HG03025 (cell line): ENCODE measurements around the gene TFAP2E.

Source experiments
- ATAC-seq: cut with Tn5 transposase; IDR thresholded peaks from one replicate; pipeline ENCODE4 v1.9.1; 2021; ENCODE audit warnings: mild to moderate bottlenecking, moderate library complexity; ENCODE audit not compliant: unreplicated experiment, low FRiP score

TFAP2E gene

DNA sequence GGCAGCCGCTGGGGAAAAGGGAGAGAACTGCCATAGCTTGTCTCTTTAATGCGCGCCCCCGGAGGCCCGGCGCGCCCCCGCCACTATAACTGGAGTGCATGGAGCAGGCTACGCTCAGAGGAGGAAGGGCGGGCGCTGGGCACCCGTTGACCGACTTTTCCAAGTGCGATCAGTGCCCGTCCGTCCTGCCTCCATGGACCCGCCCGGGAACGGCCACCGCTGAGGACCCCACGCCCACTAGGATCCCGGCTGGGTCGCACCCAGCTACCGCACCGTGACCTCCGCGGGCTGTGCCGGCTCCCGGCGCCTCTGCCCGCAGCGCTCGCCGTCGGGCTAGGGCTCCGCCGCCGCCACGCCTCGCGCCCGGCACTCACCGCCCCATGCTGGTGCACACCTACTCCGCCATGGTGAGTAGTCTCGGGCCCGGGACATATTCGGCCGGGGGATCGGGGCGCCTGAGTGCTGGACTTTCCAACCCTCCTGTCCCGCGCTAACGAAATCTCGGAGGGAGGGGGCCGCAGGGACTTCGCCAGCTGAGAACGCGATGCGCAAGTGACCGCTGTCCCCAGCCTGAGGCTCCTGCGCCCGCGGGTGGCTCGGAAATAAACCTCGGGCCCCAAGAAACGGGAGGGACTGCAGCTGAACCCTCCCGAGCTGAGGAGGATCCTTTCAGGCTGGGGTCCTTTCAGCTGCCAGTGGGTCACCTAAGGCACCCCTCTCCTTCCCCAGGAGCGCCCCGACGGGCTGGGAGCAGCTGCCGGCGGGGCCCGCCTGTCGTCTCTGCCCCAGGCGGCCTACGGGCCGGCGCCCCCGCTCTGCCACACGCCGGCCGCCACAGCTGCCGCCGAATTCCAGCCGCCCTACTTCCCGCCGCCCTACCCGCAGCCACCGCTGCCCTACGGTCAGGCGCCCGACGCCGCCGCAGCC, at the start of gene TFAP2E:
Gene TFAP2E (plus strand): TSS at position 117 of the 927 bp plus-strand sequence. CDS start 264 bp downstream, at position 381.
- no peak for ATAC-seq

DNA sequence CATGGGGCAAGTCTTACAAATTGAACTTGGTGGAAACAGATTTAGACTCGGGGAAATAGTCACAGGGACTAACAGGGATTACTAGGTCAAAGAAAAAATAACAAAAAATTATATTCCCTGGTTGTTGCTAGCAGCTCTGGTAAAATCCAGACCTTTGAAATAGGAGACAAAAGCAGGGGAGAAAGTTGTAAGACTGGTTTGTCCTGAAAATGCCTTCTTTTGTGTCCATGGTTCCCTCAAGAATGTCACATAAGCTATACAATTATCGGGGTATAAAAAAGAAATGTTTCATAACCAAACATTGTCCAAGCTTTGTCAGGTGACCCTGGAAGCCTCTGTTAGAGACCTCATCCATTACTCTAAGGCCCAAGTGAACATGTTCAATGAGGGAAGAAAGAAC, 49.0 kb upstream of the TFAP2E start:
- no peak for ATAC-seq

DNA sequence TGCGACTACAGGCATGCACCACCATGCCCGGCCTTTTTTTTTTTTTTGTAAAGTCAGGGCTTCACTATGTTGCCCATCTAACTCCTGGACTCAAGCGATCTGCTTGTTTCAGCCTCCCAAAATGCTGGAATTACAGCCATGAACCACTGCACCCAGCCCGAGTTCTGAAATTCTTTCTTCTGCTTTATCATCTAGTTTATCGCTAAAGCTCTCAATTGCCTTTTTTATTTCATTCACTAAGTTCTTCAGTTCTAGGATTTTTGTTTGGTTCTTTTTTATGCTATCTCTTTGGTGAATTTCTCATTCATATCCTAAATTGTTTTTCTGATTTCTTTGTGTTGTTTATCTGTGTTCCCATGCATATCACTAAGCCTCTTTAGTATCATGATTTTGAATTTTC, 42.9 kb upstream of the TFAP2E start:
- no peak for ATAC-seq

- no peak for ATAC-seq
Observed at GRCh38 chr1:35530946-35531345, 42.2 kb upstream of the TFAP2E start.

GRCh38 chr1:35531368-35531767, 41.7 kb upstream of the TFAP2E start:
- no peak for ATAC-seq

GRCh38 chr1:35532497-35533223, 40.5 kb upstream of the TFAP2E start:
- ATAC-seq: no peak

DNA sequence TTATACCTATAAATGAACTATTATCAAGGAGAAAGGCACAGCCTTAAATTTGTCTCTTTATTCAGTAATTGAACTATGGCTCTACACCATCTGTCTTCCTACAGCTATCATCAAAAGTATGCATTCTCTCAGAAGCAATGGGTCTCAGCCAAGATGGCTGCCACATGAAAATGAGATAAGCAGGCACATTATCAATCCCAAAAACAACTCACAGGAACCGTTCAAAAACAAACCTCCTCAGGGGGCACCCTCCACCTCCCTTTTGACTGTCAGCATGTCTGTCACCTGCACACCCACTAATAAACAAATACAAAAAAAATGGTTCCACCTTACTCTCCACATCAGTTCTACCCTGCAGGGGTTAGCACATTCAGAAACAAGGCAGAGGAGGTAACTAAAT, 39.5 kb upstream of the TFAP2E start:
- no peak for ATAC-seq

DNA sequence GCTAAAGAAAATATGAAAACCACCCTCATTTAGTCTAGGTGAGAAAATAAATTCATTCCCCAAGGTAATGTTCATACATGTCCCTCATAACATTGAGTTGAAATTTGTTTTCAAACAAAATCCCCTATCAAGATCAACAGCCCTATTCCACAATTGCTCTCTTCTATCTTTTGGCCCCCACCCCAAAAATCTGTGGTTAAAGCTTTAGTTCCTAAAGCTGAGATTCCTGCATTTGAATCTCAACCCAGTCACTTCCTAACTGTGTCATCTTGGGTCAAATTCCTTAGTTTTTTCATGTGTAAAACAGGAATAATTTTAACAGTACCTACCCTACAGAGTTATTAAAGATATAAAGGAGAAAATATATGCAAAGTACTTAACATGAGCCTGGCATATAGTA, 37.9 kb upstream of the TFAP2E start:
- no peak for ATAC-seq

DNA sequence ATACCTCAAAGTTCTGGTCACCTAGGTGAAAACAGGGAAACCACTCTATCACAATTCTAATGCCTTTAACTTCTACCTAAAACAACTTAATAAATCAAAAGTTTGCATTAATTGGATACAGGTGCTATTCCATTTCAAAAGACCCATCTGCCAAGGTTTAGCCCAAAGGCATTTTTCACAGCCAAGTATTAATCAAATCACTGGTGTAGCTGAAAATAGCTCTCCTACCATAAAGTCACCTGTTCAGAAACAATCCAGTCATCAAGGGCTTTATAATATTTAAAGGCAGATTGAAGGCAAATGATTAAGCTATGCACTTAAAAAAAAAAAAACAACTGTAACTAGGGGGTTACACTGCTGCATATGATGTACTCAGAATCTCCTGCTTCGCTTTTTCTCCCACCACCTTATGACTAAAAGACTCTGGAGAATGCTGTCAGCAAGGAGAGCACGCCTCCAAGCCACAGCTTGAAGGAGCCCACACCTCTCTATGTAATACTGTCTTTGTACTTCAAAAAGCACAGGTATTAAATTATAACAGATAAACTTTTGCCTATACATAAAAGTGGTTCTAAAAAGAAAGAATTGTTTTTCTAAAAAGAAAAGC, 36.5 kb upstream of the TFAP2E start:
- ATAC-seq: no peak

- no peak for ATAC-seq
Observed at GRCh38 chr1:35537806-35538205, 35.3 kb upstream of the TFAP2E start.

DNA sequence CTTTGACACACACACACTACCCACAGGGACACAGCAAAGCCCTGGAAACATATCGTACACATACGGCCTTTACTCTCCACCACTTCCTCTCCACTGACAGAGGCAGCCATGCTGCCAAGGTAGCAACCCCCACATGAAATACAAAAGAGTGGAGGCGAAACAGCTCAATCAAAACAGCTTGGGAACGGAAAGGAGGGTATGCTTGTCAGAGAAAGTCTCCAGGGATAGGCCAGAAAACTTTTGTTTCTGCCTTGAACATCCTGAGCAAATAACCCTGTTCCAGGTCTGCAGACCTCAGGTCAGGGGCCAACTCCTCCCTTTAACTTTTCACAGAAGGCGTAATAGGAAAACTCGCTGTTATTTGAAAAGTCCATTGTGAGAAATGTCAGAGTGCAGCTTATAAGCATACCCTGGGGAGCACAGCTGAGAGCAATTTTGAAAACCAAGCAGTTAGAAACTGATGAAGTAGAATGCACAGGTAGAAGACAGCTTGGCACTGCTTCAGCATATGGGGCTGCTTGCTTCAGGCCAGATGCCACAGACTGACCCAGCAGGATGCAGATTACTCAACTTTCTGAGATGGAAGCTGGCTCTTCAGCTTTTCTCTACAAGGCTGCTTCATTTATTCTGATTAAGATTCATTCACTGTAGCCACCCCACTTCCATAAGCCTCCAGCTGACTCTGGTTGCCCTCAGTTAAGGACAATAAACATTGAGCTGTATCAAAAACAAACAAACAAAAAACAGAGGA, 33.9 kb upstream of the TFAP2E start:
- ATAC-seq: no peak

GRCh38 chr1:35539824-35540261, 33.3 kb upstream of the TFAP2E start:
- no peak for ATAC-seq

DNA sequence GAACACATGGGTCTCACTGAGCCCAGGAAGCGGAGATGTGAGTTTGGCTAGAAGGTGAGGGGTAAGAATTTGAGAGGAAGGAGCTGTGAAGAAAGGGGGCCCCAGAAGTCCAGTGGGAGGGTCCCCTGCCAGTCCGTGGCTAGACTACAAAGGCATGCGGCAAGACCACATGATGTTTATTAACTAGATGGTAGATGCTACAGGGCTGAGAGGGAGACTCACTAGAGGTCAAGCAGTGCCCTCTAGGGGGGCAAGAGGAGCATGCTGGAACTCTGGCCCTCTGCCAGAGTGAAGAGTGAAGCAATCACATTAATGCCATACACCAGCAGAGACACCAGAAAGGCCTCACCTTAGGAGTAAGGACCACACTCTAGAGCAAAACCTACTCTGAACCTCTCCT, 28.1 kb upstream of the TFAP2E start:
- ATAC-seq: no peak

DNA sequence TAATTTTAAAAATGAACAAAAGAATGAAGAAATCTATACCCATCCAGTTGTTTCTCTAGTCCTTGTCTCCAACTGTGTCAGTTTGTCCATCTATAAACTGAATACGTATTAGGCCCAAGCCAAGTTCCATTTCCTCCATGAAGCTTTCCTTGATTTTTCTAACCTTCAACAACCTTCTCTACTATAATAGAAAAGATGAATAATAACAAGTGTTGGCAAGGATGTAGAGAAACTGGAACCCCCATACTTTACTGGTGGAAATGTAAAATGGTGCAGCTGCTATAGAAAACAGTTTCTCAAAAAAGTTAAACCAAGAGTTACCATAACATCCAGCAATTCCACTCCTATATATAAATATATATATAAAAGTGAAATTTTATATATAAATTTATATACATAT, 26.5 kb upstream of the TFAP2E start:
- ATAC-seq: no peak

- no peak for ATAC-seq
Observed at GRCh38 chr1:35553851-35554250, 19.3 kb upstream of the TFAP2E start.

- ATAC-seq: no peak
Observed at GRCh38 chr1:35554266-35555211, 18.6 kb upstream of the TFAP2E start.

DNA sequence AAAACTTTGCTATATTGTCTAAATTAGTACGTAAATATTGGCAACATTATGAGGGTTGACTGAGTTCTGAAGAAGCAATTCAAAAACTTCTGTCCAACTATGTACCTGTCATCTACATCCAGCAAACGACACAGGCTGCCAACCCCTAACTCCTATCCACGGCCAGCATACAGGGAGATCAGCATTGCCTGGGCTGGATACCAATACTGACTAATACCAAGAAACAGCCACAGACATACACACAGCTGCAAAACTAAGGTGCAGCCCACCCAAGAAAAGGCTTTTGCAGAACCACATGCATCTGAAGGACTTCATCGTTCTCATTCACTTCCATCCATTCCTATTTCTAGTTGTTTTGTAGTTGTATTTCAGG, 17.9 kb upstream of the TFAP2E start:
- ATAC-seq: no peak

DNA sequence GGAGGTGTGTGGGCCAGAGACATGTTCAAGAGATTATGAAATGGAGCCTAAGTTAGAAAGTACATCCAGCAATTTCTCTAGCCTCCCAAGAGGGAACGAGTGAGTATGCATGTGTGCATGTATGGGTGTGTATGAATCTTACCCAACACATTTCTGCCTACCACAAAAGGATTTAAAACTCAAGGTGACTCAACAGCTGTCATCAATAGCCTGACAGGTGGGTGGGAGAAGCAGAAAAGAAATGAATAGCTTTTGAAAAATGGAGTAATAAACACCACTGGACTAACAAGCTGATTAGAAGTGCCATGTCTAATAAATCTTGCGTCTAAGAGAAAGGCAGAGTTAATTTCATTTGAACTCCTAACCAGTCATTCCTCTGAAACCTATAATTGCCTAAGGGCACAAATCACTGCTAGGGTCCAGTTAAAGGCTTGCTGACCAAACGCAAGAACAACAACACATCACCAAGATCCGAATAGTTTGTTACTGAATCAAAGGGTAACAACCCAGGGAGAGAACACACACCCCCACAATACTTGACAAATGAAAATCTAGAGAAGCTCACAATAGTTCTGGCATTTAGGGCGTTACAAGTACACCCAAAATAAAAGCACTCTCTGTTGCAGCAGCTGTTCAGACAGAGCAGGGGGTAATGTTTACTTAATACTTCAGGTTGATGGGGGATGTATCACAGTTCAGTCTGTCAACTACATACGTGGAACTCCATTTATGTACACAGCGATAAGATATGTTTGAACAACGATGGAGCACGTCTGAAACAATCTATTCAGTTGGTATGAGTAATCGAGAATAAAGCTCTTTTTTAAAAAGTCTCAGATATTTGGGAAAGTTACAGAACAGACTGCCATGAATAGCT, 17.3 kb upstream of the TFAP2E start:
- ATAC-seq: no peak
